Stomach (tissue), 4 donors: ENCODE measurements around the gene FIGLA.

ENCODE experiments used
- EP300 ChIP-seq: sonication (generic); formaldehyde crosslinking; IDR thresholded peaks from one replicate; pipeline ENCODE4 v1.6.1; 2017; ENCODE audit warnings: antibody characterized with exemption
- POLR2A ChIP-seq, 4 donors: fragments of 450-650 bp; IDR thresholded peaks; one replicate each; pipeline ENCODE4 v1.6.1; 2016; ENCODE audit warnings: antibody characterized with exemption in 4 of 4, control low read depth in 2 of 4, mild to moderate bottlenecking in 1 of 4, moderate library complexity in 1 of 4
- POLR2AphosphoS5 ChIP-seq, 3 donors: sonication (generic); formaldehyde crosslinking; IDR thresholded peaks; one replicate each; pipeline ENCODE4 v1.6.1; 2016; ENCODE audit warnings: antibody characterized with exemption in 3 of 3
- TF ChIP-seq, protein P1 (sequence below), 7 experiments: fragments of 450-650 bp in 4 of 7; fragments of 200-600 bp in 3 of 7; sonication (generic) in 3 of 7; IDR thresholded peaks; one replicate each; pipeline ENCODE4 v1.5.1; 2016 to 2019; ENCODE audit warnings: antibody characterized with exemption in 7 of 7, control low read depth in 2 of 7, mild to moderate bottlenecking in 1 of 7

DNA sequence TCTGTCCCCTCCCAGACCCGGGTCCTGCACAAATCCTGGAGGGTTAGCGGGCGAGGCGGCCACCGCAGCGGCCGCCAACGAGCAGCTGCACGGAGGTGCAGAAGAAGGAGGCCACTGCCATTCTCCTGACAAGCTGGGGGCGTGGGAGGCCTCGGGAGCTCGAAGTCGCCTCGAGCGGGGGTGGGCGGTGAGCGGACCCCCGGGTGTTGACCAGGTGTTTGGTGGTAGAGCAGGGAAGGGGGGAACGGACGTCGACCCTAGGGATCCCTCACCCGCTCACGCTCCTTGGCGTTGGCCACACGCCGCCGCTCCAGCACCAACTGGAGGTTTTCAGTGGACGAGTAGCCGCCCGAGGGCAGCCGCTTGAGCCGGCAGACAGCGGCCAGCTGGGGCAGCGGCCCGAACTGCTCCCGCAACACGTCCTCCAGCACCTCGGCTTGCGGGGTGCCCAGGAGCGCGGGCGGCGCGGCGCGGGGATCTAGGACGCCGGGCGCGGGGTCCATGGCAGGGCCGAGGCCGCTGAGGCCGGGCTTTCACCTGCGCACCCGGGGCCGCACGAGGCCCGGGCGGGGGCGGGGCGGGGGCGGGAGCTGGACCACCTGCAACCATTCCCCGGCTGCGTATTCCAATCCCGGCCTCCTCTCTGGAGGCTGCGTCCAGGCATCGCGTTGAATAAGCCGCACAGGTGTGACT lies at the start of gene FIGLA:
- no peak for TF ChIP-seq POLR2A (IDR thresholded peaks at IDR 0.05)
- TF ChIP-seq, protein P1, sequence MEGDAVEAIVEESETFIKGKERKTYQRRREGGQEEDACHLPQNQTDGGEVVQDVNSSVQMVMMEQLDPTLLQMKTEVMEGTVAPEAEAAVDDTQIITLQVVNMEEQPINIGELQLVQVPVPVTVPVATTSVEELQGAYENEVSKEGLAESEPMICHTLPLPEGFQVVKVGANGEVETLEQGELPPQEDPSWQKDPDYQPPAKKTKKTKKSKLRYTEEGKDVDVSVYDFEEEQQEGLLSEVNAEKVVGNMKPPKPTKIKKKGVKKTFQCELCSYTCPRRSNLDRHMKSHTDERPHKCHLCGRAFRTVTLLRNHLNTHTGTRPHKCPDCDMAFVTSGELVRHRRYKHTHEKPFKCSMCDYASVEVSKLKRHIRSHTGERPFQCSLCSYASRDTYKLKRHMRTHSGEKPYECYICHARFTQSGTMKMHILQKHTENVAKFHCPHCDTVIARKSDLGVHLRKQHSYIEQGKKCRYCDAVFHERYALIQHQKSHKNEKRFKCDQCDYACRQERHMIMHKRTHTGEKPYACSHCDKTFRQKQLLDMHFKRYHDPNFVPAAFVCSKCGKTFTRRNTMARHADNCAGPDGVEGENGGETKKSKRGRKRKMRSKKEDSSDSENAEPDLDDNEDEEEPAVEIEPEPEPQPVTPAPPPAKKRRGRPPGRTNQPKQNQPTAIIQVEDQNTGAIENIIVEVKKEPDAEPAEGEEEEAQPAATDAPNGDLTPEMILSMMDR (IDR thresholded peaks at IDR 0.05): no peak
- no peak for TF ChIP-seq EP300
- TF ChIP-seq POLR2AphosphoS5 (IDR thresholded peaks at IDR 0.05): no peak
